ENCODE measurements around the gene MAP3K5.

GRCh38 chr6:136566851-136567250 is 225.4 kb downstream of the MAP3K5 start:
- TF ChIP-seq POLR2A (IDR thresholded peaks at IDR 0.05; ENCODE audit: low read depth) (no peak), CTCF (IDR thresholded peaks at IDR 0.05) (no peak), EP300 (IDR thresholded peaks at IDR 0.05) (no peak), POLR2AphosphoS5 (IDR thresholded peaks at IDR 0.05) (no peak)
